Keratinocyte (primary cell): ENCODE results near the gene PKNOX2. TPM values are rescaled to one million over a fixed set of nuclear protein-coding genes. Genes with fewer than 3 reads are reported as not detected.

Experiments
- DNase-seq: peaks from one replicate; pipeline ENCODE4 v3.0.0-alpha.2; 2011; ENCODE audit warnings: low read depth, missing footprints, low spot score
- FAIRE-seq: peaks from 2 replicates; lab custom pipeline; 2011; peaks lifted over from hg19 to GRCh38; lab: Jason Lieb, UNC
- H2AFZ ChIP-seq: 2 replicates; pipeline ENCODE4 v1.6.0; 2012; ENCODE audit warnings: low read length, control low read depth, inconsistent platforms; ENCODE audit not compliant: control insufficient read depth
- H3K27ac ChIP-seq: 2 replicates; pipeline ENCODE4 v1.5.1; 2011; ENCODE audit warnings: low read length; ENCODE audit not compliant: control insufficient read depth, insufficient read depth
- H3K27me3 ChIP-seq: 3 replicates; pipeline ENCODE4 v1.6.0; 2011; ENCODE audit warnings: low read length; ENCODE audit not compliant: control insufficient read depth, insufficient read depth; ENCODE audit errors: extremely low read depth
- H3K36me3 ChIP-seq, 2 experiments: 2 replicates in 1 of 2; 3 replicates in 1 of 2; pipeline ENCODE4 v1.5.1; 2011; ENCODE audit warnings: low read length in 2 of 2, mild to moderate bottlenecking in 1 of 2; ENCODE audit not compliant: control insufficient read depth in 2 of 2, insufficient read depth in 2 of 2; ENCODE audit errors: extremely low read depth in 1 of 2
- H3K4me1 ChIP-seq: 3 replicates; pipeline ENCODE4 v1.5.1; 2011; ENCODE audit warnings: low read length; ENCODE audit not compliant: control insufficient read depth, insufficient read depth; ENCODE audit errors: extremely low read depth
- H3K4me2 ChIP-seq: 3 replicates; pipeline ENCODE4 v1.6.0; 2011; ENCODE audit warnings: low read depth, low read length; ENCODE audit not compliant: control insufficient read depth, insufficient read depth; ENCODE audit errors: extremely low read depth
- H3K4me3 ChIP-seq, 3 experiments: fragments of 200-600 bp in 1 of 3; sonication (generic) in 1 of 3; 2 replicates in 2 of 3; 3 replicates in 1 of 3; pipeline ENCODE4 v1.5.1; 2011 to 2016; ENCODE audit warnings: low read length in 3 of 3, mild to moderate bottlenecking in 3 of 3, control low read depth in 2 of 3, inconsistent platforms in 1 of 3, low read depth in 1 of 3, mixed read lengths in 1 of 3, mixed run types in 1 of 3, moderate library complexity in 1 of 3; ENCODE audit not compliant: control insufficient read depth in 2 of 3, insufficient read depth in 2 of 3; ENCODE audit errors: extremely low read depth in 1 of 3
- H3K79me2 ChIP-seq: 2 replicates; pipeline ENCODE4 v1.6.0; 2012; ENCODE audit warnings: low read length; ENCODE audit not compliant: control insufficient read depth, insufficient read depth
- H3K9ac ChIP-seq: 3 replicates; pipeline ENCODE4 v1.6.0; 2011; ENCODE audit warnings: low read length; ENCODE audit not compliant: control insufficient read depth, insufficient read depth; ENCODE audit errors: extremely low read depth
- H3K9me1 ChIP-seq: 3 replicates; pipeline ENCODE4 v1.6.0; 2011; ENCODE audit warnings: low read length; ENCODE audit not compliant: control insufficient read depth, insufficient read depth; ENCODE audit errors: extremely low read depth
- H3K9me3 ChIP-seq: 2 replicates; pipeline ENCODE4 v1.5.1; 2012; ENCODE audit warnings: low read depth, low read length; ENCODE audit not compliant: control insufficient read depth
- H4K20me1 ChIP-seq: 3 replicates; pipeline ENCODE4 v1.6.0; 2011; ENCODE audit warnings: low read length; ENCODE audit not compliant: control insufficient read depth, insufficient read depth; ENCODE audit errors: extremely low read depth
- CTCF ChIP-seq, 3 experiments: IDR thresholded peaks in 1 of 3; conservative IDR thresholded peaks in 1 of 3; optimal IDR thresholded peaks in 1 of 3; 2 replicates in 2 of 3; 3 replicates in 1 of 3; pipeline versions ENCODE3 to v1.5.1; 2011; ENCODE audit warnings: low read length in 3 of 3, mild to moderate bottlenecking in 3 of 3, moderate library complexity in 2 of 3, control low read depth in 1 of 3, inconsistent platforms in 1 of 3; ENCODE audit not compliant: insufficient read depth in 2 of 3; ENCODE audit errors: extremely low read depth in 1 of 3
- EZH2 ChIP-seq: IDR thresholded peaks from one replicate; pipeline ENCODE4 v1.6.1; 2012; ENCODE audit warnings: inconsistent platforms, mild to moderate bottlenecking, low read length, moderate library complexity
- dilution Hi-C: fragments of 300-500 bp; cut with MboI; formaldehyde crosslinking; loops from one replicate; pipeline ENCODE4 v1.7.0; 2020; ENCODE audit warnings: low sequenced_read_pairs; ENCODE audit not compliant: extremely low pct_ligation_motif_present
- polyA plus RNA-seq, 5 experiments: library from polyadenylated mRNA; depleted of rRNA in 3 of 5; stranded (reverse) in 3 of 5; stranded (forward) in 1 of 5; unstranded in 1 of 5; fragments of >200 nt; gene quantifications; 1 replicate in 1 of 5; 2 replicates in 3 of 5; 3 replicates in 1 of 5; pipeline versions ENCODE4 v1.2.1 to v1.2.3, GENCODE V29; 2011 to 2012; ENCODE audit warnings: missing spikeins in 2 of 5, low read depth in 1 of 5, low replicate concordance in 1 of 5
- small RNA-seq, 3 experiments: library from RNA; depleted of rRNA; stranded (forward); fragments of <200 nt; gene quantifications; one replicate each; pipeline ENCODE3, GENCODE V24; 2012; ENCODE audit warnings: low read depth in 3 of 3, low replicate concordance in 1 of 3; ENCODE audit not compliant: insufficient read length in 3 of 3

Gene PKNOX2
- polyA plus RNA-seq, 1 donor (not counting 4 experiments of a cell fraction or from before 2014, with no cell fraction given) = 0.05 TPM

- Histone ChIP-seq H3K4me3 (no peak overlapping the region), H3K79me2 (peaks cover 9% of the 10 kb centered on the region), H4K20me1 (no peaks in the 10 kb centered on the region), H3K9ac (no peak overlapping the region), H3K27me3 (no peaks in the 10 kb centered on the region), H3K27ac (no peak overlapping the region), H3K9me3 (no peaks in the 10 kb centered on the region), H3K4me2 (no peak overlapping the region), H3K9me1 (no peaks in the 10 kb centered on the region), H3K4me1 (peaks cover 15% of the 10 kb centered on the region), H3K36me3 (peaks cover 9 to 31% of the 10 kb centered on the region in 2 experiments), H2AFZ (no peak overlapping the region)
- TF ChIP-seq CTCF (optimal IDR thresholded peaks at IDR 0.05 in 1 of 3, IDR thresholded peaks at IDR 0.05 in 1 of 3, conservative IDR thresholded peaks at IDR 0.05 in 1 of 3; ENCODE audit: extremely low read depth in 1 of 3, insufficient read depth in 2 of 3, low read length in 3 of 3) (no peak), EZH2 (no peak)
- DNase-seq (no peak), FAIRE-seq (peak; percentile 44)
- dilution Hi-C loops = no loop called here
These were observed 317.0 kb downstream of the PKNOX2 start for GRCh38 chr11:125481531-125481930.

Small RNAs within 50 kb of the gene (small RNA-seq; reads per million reads assigned to genes)
- gene RNU6-321P = 0 reads per million in 3 experiments

Other genes starting within 250 kb of the PKNOX2 start
- not detected in 3 replicates for gene HEPN1, start 245.5 kb upstream of the PKNOX2 start, polyA plus RNA-seq
- gene HEPACAM, start 228.7 kb upstream of the PKNOX2 start, polyA plus RNA-seq = not detected in 3 replicates
- gene CCDC15, start 210.5 kb upstream of the PKNOX2 start, polyA plus RNA-seq = 0.77 to 2.0 TPM (median 1.4 TPM) in 3 replicates
- gene SLC37A2, start 101.4 kb upstream of the PKNOX2 start, polyA plus RNA-seq = 21.0 to 23.4 TPM (median 21.7 TPM) in 3 replicates
- gene TMEM218, start 53.1 kb upstream of the PKNOX2 start, polyA plus RNA-seq = 21.0 to 35.9 TPM (median 34.2 TPM) in 3 replicates